WERI-Rb-1 (cell line): ENCODE results near the gene HDAC3.
A peak's percentile ranks its signal among the peaks of the same experiment; 100 is the strongest.

Experiments
- DNase-seq: peaks from one replicate; pipeline ENCODE4 v3.0.0-alpha.2; 2020
- H3K27ac ChIP-seq: fragments of 250-450 bp; sonication (Bioruptor Pico); 2 replicates; pipeline ENCODE4 v1.5.1; 2020; ENCODE audit warnings: mild to moderate bottlenecking, moderate library complexity
- H3K27me3 ChIP-seq: fragments of 250-450 bp; sonication (Bioruptor Pico); 2 replicates; pipeline ENCODE4 v1.5.1; 2021; ENCODE audit warnings: mild to moderate bottlenecking, low read depth, moderate library complexity; ENCODE audit not compliant: insufficient read depth, severe bottlenecking
- H3K36me3 ChIP-seq: fragments of 250-450 bp; sonication (Bioruptor Pico); 2 replicates; pipeline ENCODE4 v1.5.1; 2020; ENCODE audit warnings: mild to moderate bottlenecking, moderate library complexity
- H3K4me3 ChIP-seq: 2 replicates; pipeline ENCODE4 v1.5.1; 2011; ENCODE audit warnings: low read depth, mild to moderate bottlenecking, control low read depth, low read length
- H3K9me3 ChIP-seq: fragments of 250-450 bp; sonication (Bioruptor Pico); 2 replicates; pipeline ENCODE4 v1.5.1; 2021; ENCODE audit warnings: mild to moderate bottlenecking, moderate library complexity; ENCODE audit not compliant: severe bottlenecking
- CTCF ChIP-seq: IDR thresholded peaks from 2 replicates; pipeline ENCODE4 v1.5.1; 2011; ENCODE audit warnings: low read depth, mild to moderate bottlenecking, control low read depth, inconsistent platforms, low read length

The HDAC3 gene

GRCh38 chr5:141596867-141597266 is 39.8 kb downstream of the HDAC3 start:
- TF ChIP-seq CTCF: no peak
- Histone ChIP-seq H3K36me3 (peaks cover 10% of the 10 kb centered on the region), H3K9me3 (peaks cover 2% of the 10 kb centered on the region), H3K27me3 (no peaks in the 10 kb centered on the region), H3K27ac (peak overlapping the region; percentile 14; the same call in 1 of the 2 replicates), H3K4me3 (no peak overlapping the region)
- DNase-seq: no peak

GRCh38 chr5:141590127-141590526 is 46.5 kb downstream of the HDAC3 start:
- Histone ChIP-seq H3K27ac (no peak overlapping the region), H3K36me3 (peaks cover 29% of the 10 kb centered on the region)
- TF ChIP-seq CTCF: no peak

GRCh38 chr5:141586246-141586645 is 50.4 kb downstream of the HDAC3 start:
- no peak for TF ChIP-seq CTCF
- Histone ChIP-seq H3K36me3 (peaks cover 50% of the 10 kb centered on the region), H3K27me3 (no peaks in the 10 kb centered on the region), H3K4me3 (no peak overlapping the region), H3K27ac (no peak overlapping the region), H3K9me3 (no peaks in the 10 kb centered on the region)
- DNase-seq: no peak

More at GRCh38 chr5:141590127-141590526, 46.5 kb downstream of the HDAC3 start:
- no peak for DNase-seq
- H3K9me3 ChIP-seq: no peaks in the 10 kb centered on the region
- no peak overlapping the region for H3K4me3 ChIP-seq
- no peaks in the 10 kb centered on the region for H3K27me3 ChIP-seq

- H3K27me3 ChIP-seq: no peaks in the 10 kb centered on the region
- H3K36me3 ChIP-seq: peaks cover 56% of the 10 kb centered on the region
- no peaks in the 10 kb centered on the region for H3K9me3 ChIP-seq
- no peak overlapping the region for H3K4me3 ChIP-seq
- H3K27ac ChIP-seq: no peak overlapping the region
- no peak for TF ChIP-seq CTCF
- DNase-seq: no peak
Measured at GRCh38 chr5:141585594-141585993, 51.1 kb downstream of the HDAC3 start.

GRCh38 chr5:141574122-141574510 is 62.5 kb downstream of the HDAC3 start:
- TF ChIP-seq CTCF: no peak
- no peak overlapping the region for H3K27ac ChIP-seq
- peaks cover 77% of the 10 kb centered on the region for H3K36me3 ChIP-seq
- no peak for DNase-seq
- H3K9me3 ChIP-seq: no peaks in the 10 kb centered on the region
- no peak overlapping the region for H3K4me3 ChIP-seq
- H3K27me3 ChIP-seq: no peaks in the 10 kb centered on the region

- Histone ChIP-seq H3K4me3 (no peak overlapping the region), H3K27me3 (no peaks in the 10 kb centered on the region), H3K9me3 (no peaks in the 10 kb centered on the region), H3K36me3 (peaks cover 77% of the 10 kb centered on the region), H3K27ac (no peak overlapping the region)
- no peak for TF ChIP-seq CTCF
- DNase-seq: no peak
Measured at GRCh38 chr5:141573489-141574121, 63.0 kb downstream of the HDAC3 start.
